Middle frontal gyrus (tissue), 1 donor: ENCODE data around the gene PAK1IP1.
"Not testable (repeated sequence)": the region's sequence is repeated elsewhere in the genome, so short reads cannot be mapped to it uniquely, and the experiment has no call there.

Experiments
- DNase-seq: peaks from one replicate; pipeline ENCODE4 v3.0.0-alpha.2; 2015; ENCODE audit warnings: low spot score; ENCODE audit errors: extremely low spot score

PAK1IP1 gene

DNA sequence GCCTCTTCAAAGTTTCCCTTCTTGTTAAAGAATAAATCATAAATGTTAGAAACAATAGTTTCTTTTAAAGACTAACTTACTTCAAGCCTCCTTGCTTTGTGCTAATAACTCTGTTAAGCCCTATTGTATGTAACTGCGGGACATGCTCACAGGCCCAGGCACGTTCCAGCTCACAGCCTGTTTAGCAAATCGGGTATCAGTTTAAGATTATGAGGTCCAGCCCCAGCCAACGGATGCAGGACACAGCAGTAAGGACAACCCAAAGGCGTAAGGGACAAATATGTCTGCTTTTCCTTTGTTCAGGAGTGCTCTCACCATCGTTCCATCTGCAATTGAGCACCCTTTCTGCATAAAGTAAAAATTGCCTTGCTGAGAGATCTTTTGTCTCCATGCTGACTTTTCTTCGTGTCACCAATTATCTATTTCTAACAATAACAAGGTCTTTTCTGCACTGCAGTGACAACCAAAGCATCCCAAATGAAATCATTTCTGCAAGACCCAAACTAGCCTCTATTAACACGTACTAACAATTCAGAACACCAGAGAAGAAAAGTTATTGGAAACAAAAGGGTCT lies 1.7 kb upstream of the PAK1IP1 start:
- DNase-seq = no peak

DNA sequence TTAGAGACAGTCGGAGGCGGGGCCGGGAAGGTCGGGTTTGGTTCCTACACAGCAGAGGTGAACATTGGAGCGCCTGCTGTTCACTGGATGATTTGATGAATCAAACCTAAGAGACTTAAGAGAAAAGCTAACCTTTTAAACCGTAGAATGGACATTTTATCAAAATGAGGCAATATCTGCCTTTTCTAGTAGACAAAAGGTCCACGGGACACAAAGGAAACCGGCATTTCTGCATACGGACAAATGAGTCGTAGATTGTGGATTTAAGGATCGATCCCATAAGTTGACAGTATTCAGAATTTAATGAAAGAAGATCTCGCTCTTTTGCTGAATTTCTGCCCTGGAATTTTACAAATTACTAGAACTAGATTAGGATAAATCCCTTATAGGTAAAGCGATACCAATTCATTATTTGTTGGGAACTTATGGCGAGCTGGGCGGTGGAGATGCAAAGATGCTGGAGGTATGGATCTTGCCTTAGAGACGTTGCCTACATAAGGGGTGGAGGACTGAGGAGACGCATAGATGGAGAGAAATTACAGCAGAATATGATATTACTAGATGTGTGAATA lies 400 bp downstream of the PAK1IP1 start:
- DNase-seq = no peak

DNA sequence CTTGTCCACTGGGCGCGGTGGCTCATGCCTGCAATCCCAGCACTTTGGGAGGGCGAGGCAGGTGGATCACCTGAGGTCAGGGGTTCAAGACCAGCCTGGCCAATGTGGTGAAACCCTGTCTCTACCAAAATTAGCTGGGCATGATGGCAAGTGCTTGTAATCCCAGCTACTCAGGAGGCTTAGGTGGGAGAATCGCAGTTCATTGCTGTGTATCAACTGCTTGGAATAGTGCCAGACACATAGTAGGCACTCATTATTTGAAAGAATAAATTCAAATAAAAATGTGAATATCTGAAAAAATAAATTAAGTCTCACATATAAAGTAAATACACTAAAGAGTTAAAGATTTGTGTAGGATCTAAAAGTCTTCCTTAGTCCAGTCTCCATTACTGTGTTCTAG lies 1.9 kb downstream of the PAK1IP1 start:
- no peak for DNase-seq

DNA sequence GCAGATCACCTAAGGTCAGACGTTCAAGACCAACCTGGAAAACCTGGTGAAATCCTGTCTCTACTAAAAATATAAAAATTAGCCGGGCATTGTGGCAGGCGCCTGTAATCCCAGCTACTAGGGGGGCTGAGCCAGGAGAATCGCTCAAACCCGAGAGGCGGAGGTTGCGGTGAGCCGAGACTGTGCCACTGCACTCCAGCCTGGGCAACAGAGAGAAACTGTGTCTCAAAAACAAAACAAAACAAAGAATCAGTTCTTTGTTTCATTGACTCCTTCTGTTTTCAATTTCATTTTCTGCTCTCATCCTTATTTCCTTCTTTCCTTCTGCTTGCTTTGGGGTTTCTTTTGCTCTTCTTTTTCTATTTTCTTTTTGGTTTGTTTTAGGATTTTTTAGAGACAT lies 19.2 kb downstream of the PAK1IP1 start:
- no peak for DNase-seq

DNA sequence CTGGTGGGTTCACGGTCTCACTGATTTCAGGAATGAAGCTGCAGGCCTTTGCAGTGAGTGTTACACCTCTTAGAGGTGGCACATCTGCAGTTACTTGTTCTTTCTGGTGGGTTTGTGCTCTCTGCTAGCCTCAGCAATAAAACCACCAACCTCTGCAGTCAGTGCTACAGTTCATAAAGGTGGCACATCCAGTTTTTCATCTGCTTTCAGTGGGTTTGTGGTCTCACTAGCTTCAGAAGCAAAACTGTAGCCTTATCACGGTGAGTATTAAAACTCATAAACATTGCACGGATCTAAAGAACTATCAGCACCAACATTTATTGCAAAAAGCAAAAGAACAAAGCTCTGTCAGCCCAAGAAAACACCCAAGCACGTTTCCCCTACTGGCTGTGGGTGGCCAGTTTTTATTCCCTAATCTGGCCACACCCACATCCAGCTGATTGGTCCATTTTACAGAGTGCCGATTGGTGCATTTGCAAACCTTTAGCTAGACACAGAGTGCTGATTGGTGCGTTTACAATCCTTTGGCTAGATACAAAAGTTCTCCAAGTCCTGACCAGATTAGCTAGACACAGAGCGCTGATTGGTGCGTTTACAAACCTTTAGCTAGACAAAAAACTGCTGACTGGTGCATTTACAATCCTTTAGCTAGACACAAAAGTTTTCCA lies 24.7 kb downstream of the PAK1IP1 start:
- DNase-seq = no peak

DNA sequence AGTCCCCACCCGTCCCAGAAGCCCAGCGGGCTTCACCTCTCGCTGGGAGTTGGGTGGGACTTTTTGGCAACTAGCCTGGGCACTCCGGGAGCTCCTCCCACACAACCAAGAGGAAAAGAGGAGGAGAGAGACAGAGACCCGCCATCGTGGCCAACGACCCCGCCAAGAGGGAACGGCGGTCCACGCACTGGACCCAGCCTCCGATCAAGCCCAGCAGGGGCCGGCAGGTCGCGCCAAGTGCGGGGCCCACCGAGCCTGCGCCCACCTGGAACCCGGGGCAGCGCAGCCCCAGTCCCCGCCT lies 25.1 kb downstream of the PAK1IP1 start:
- no peak for DNase-seq

DNA sequence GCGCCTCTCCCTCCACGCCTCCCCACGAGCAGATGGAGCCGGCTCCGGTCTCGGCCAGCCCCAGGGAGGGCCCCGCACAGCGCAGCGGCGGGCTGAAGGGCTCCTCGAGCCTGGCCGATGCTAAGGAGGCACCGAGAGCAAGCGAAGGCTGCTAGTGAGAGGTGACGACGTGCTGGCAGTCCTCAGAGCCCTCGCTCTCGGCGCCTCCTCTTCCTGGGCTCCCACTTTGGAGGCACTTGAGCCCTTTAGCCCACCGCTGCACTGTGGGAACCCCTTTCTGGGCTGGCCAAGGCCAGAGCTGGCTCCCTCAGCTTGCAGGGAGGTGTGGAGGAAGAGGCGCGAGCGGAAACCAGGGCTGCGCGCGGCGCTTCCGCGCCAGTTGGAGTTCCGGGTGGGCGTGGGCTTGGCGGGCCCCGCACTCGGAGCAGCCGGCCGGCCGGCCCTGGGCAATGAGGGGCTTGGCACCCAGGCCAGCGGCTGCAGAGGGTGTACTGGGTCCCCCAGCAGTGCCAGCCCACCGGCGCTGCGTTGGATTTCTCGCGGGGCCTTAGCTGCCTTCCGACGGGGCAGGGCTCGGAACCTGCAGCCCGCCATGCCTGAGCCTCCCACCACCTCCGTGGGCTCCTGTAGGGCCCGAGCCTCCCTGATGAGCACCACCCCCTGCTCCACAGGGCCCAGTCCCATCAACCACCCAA lies 25.6 kb downstream of the PAK1IP1 start:
- no peak for DNase-seq

DNA sequence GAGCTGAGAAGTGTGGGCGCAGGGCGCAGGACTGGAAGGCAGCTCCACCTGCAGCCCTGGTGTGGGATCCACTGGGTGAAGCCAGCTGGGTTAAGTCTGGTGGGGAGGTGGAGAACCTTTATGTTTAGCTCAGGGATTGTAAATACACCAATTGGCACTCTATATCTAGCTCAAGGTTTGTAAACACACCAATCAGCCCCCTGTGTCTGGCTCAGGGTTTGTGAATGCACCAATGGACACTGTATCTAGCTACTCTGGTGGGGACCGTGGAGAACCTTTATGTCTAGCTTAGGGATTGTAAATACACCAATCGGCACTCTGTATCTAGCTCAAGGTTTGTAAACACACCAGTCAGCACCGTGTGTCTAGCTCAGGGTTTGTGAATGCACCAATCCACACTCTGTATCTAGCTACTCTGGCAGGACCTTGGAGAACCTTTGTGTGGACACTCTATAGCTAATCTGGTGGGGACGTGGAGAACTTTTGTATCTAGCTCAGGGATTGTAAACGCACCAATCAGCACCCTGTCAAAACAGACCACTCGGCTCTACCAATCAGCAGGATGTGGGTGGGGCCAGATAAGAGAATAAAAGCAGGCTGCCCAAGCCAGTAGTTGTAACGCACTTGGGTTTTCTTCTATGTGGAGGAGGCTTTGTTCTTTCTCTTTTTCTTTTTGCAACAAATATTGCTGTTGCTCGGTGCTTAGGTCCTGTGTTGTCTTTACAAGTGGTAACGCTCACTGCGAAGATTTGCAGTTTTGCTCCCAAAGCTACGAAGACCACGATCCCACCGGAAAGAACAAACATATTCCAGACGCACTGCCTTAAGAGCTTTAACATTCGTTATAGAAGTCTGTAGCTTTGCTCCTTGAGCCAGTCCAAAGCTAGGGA lies 26.4 kb downstream of the PAK1IP1 start:
- DNase-seq = not testable (repeated sequence)

DNA sequence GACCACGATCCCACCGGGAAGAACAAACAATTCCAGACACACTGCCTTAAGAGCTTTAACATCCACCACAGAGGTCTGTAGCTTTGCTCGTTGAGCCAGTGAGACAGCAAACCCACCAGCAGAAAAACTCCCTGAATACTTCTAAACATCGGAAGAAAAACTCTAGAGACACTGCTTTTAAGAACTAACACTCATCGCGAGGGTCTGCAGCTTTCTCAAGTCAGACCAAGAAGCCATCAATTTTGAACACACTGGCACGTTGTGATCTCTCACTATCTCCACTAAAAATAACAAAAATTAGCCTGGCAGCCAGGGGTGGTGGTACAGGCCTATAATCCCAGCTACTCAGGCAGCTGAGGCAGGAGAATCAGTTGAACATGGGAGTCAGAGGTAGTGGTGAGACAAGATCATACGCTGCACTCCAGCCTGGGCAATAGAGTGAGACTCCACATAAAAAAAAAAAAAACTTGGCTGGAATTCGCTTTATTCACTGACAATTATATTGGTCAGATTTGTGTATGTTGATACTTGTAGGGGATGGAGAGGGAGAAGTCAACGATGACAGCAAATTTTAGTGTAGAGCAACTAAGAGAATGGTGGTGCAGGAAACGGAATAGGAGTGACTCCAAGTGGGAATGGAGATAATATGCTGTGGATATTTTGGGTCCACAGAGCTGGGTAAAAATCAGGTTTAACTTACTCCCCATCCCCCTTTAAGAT lies 27.2 kb downstream of the PAK1IP1 start:
- DNase-seq = no peak

DNA sequence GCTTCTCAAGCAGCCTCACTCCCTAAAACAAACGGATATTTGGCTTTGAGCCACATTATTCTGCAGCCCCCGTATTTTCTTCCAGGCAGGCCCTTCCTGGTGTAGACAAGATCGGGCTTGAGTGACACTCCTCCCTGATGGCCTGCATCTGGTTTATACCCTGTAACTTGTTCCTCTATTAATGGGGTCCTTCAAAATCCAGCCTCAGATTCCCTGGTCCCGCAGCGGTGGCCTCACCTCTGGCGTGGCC lies 27.7 kb downstream of the PAK1IP1 start:
- DNase-seq = no peak

DNA sequence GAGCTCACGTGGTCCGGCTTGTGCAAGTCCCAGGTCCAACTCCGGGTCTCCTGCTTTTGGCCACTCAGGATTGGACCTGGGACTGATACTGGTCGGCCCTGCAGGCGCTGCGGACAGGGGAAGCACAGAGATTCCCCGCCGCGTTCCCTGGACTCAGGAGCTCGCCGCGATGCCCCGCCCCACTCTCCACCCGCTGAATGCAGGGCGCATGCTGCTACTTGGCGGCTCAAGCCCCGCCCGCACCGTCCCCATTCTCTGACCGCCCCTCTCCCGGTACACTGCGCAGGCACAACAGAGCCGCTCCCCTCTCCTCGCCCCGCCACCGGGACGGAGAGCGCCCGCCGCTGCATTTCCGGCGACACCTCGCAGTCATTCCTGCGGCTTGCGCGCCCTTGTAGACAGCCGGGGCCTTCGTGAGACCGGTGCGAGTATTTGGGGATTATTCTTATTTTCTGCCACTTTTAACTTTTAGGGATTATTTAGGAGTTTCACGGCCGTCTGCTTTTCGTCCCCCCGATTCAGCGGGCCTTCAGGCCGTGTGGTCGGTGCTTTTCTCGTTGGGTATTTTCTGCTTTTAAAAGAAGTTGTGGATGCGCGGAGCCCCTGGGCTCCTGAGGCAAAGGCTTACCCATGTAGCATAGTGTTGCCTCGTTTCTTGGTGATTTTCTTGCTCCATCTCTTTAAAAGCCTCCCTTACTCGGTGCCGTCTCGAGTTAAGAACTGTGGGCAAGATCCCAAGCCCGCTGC lies 28.2 kb downstream of the PAK1IP1 start, which contains the start of gene TMEM14C:
TMEM14C (plus strand) TSS at position 251 of the 747 bp plus-strand sequence. CDS start 1,544 bp downstream, outside the sequence.
- peak; percentile 94 for DNase-seq

DNA sequence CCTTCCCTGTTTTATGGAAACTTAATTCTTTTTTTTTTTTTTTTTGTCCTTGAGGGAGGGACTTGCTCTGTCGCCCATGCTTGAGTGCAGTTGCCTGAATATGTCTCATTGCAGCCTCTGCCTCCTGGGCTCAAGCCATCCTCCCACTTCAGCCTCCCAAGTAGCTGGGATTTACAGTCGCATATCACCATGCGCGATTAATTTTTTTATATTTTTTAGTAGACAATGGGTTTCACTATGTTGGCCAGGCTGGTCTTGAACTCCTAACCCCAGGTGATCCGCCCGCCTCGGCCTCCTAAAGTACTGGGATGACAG lies 28.8 kb downstream of the PAK1IP1 start:
- no peak for DNase-seq

DNA sequence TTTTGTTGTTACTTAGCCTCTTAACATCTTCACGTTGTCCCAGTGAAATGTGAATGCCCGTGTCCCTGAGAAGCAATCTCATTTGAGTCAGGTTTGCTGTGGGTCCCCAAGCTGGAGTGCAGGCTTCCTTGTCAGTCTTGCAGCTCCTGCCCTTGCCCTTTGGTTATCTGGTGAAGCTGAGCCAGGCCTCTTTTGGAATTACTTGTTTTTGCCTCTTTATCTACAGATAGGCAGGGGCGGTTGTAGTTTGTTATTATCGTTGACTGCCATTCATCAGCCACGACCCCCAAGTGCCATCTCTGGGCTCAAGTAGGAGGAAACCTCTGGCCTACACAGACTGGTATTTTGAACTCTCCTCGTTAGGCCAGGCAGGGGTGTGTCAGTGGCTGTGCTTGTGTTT lies 30.3 kb downstream of the PAK1IP1 start:
- no peak for DNase-seq

DNA sequence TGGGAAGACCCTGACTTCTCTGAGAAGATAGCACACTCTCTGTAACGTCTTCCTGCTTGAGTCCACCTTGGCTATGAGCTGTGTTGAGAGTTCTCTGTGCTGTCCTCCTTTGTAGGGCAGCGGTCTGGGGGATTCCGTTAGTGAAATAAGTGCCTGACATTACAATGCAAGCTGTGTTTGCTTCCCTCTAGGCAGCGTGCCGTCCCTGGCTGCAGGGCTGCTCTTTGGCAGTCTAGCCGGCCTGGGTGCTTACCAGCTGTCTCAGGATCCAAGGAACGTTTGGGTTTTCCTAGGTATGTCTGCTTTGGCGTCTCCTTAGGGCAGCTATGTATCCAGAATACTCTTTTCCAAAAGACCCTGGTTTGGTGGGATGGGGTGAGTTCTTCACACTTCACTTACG lies 30.9 kb downstream of the PAK1IP1 start:
- DNase-seq = no peak

DNA sequence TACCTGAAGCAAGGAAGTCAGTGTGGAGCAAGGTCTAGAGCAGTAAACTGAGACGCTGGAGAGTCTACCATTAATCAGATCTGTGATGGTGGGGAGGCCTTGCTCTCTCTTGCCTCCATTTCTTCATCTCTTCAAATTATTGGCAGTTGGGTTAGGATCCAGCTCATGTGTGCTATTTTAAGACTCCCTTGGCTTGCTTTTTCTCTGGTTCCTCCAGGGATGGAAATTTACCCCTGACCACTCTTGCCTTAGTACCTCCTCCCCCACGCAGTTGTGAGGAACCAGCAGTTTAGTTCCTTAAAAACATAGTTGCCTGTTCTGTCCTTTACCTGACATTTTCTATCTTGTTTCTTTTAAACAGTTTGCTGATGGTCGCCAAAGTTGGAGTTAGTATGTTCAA lies 35.5 kb downstream of the PAK1IP1 start:
- DNase-seq = no peak

DNA sequence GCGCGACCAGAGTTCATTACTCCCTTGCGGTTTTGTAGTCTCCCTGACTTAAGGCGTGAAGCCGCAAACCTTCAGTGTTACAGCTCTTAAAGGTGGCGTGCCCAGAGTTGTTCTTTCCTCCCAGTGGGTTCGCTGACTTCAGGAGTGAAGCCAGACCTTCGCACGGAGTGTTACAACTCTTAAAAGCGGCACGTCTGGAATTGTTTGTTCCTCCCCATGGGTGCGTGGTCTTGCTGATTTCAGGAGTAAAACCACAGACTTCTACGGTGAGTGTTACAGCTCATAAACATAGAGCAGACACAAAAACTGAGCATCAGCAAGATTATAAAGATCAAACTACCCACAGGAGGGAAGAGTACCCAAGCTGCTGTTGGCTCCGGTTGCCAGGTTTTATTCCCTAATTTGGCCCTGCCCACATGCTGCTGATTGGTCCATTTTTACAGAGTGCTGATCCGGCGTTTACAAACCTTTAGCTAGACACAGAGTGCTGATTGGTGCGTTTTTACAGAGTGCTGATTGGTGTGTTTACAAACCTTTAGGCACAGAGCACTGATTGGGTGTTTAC lies 38.5 kb downstream of the PAK1IP1 start:
- DNase-seq = no peak

DNA sequence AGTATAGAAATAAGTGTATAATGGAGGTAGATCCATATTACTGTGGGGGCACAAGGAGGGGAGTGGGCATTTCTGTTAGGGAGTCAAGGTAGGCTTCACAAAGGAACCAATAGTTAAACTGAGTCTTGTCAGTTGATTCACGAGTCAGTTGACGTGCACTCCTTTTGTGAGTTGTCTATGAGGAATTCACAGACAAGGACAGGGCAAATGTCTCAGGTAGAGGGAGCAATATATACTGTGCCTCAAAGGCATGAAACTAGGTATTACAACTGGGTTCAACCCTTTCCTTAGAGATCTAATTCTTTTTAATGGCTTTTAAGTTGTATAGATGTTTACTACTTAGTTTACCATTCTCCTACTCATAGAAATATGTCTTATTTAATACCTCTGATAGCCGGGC lies 39.1 kb downstream of the PAK1IP1 start:
- no peak for DNase-seq

DNA sequence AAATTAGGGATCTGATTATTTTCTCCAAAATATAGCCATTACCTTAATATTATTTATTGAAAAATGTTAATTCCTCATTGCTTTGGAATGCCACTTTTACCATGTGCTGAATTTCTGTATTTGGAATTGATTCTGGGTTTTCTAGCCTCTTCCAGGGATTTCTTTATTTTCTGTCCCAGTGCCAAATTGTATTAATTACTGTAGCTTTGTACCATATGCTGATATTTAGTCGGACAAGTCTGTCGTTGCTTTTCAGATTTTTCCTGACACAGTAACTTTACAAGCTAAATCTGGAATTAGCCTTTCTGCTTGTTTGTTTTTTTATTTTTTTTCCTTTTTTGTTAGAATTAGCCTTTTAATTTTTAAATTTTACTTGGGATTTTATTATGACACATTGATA lies 42.0 kb downstream of the PAK1IP1 start:
- no peak for DNase-seq

DNA sequence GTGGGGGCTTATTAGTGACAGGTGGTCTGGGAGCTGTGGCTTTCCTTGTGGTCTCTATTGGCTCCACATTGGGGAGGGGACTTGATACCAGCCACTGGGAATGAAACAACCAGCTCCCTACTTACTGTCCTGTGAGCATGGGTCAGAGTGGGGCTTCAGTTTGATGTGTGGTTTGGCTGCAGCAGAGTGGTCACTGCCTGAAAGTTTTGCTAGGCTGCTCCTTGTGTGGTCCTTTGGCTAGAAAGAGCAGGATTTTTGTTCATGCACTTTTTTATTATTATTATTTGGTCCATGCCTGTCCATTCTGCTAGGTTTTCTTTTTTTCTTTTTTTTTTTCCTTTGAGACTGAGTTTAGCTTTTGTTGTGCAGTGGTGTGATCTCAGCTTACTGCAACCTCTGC lies 45.3 kb downstream of the PAK1IP1 start:
- DNase-seq = no peak

DNA sequence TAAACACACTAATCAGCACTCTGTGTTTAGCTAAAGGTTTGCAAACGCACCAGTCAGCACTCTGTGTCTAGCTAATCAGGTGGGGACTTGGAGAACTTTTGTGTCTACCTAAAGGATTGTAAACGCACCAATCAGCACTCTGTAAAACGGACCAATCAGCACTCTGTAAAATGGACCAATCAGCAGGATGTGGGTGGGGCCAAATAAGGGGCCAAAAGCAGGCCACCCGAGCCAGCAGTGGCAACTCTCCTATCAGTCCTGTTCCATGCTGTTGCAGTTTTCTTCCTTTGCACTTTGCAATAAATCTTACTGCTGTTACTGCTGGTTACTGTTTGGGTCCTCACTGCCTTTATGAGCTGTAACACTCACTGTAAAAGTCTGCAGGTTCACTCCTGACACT lies 46.9 kb downstream of the PAK1IP1 start:
- DNase-seq = not testable (repeated sequence)
